Choroid plexus epithelial cell (primary cell): ENCODE measurements around the gene UPP1.
A peak's percentile ranks its signal among the peaks of the same experiment; 100 is the strongest.
"Not testable (repeated sequence)": the region's sequence is repeated elsewhere in the genome, so short reads cannot be mapped to it uniquely, and the experiment has no call there.

Experiments
- DNase-seq: peaks from one replicate; pipeline ENCODE4 v3.0.0-alpha.2; 2010; ENCODE audit warnings: low read depth
- H3K4me3 ChIP-seq: 2 replicates; pipeline ENCODE4 v1.5.1; 2011; ENCODE audit warnings: low read depth, mild to moderate bottlenecking, control low read depth, low read length, moderate library complexity
- CTCF ChIP-seq: conservative IDR thresholded peaks from 2 replicates; pipeline ENCODE4 v1.5.1; 2011; ENCODE audit warnings: low read depth, mild to moderate bottlenecking, control low read depth, inconsistent platforms, low read length, moderate library complexity

UPP1 gene

GRCh38 chr7:48063985-48064384 is 25.1 kb upstream of the UPP1 start:
- DNase-seq: no peak
- no peak overlapping the region for H3K4me3 ChIP-seq
- no peak for TF ChIP-seq CTCF

- no peak for DNase-seq
- no peak for TF ChIP-seq CTCF
- H3K4me3 ChIP-seq: no peak overlapping the region
Measured at GRCh38 chr7:48067475-48067874, 21.6 kb upstream of the UPP1 start.

- no peak for TF ChIP-seq CTCF
- no peak for DNase-seq
- no peak overlapping the region for H3K4me3 ChIP-seq
Measured at GRCh38 chr7:48074204-48074654, 14.8 kb upstream of the UPP1 start.

- no peak for DNase-seq
- TF ChIP-seq CTCF: no peak
- no peak overlapping the region for H3K4me3 ChIP-seq
Measured at GRCh38 chr7:48077423-48077822, 11.6 kb upstream of the UPP1 start.

- TF ChIP-seq CTCF: no peak
- H3K4me3 ChIP-seq: no peak overlapping the region
- no peak for DNase-seq
Measured at GRCh38 chr7:48078470-48078869, 10.6 kb upstream of the UPP1 start.

GRCh38 chr7:48082378-48082777 is 6.7 kb upstream of the UPP1 start:
- H3K4me3 ChIP-seq, DNase-seq: not testable (repeated sequence)

- no peak for TF ChIP-seq CTCF
- DNase-seq: peak; percentile 81
- H3K4me3 ChIP-seq: no peak overlapping the region
Measured at GRCh38 chr7:48083114-48083830, 5.8 kb upstream of the UPP1 start.
